Stimulated activated CD8-positive, alpha-beta memory T cell treated with anti-CD3 and anti-CD28 coated beads, Interleukin-15, amount 100 ng/mL, for 4 hours (primary cell): ENCODE results near the gene CD247.
"Not testable (repeated sequence)": the region's sequence is repeated elsewhere in the genome, so short reads cannot be mapped to it uniquely, and the experiment has no call there.

Source experiments
- DNase-seq, 2 donors: peaks; one replicate each; pipeline ENCODE4 v3.0.0-alpha.2; 2020; ENCODE audit warnings: low read depth in 2 of 2

The CD247 gene

DNA sequence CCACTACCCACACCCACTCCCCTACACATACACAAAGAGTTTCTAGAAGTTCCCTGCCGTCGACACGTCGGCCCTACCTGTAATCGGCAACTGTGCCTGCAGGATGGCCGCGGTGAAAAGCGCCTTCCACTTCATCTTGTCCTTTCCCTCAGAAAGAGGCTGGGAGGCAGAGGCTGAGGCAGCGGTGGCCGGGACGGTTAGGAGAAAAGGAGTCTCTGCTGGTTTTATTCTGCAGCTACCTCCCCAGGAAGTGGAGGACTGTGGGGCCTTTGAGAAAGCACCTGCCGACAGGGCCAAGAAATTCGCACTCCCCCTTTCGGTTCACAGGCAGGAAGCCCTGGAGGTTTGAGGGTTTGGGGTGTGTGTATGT lies at the start of gene CD247:
Gene CD247, minus strand, starts transcription at position 199 of the 370 bp plus-strand sequence. Its CDS starts 64 bp downstream, at position 135.
- peak; percentile 51 to 61 for DNase-seq

DNA sequence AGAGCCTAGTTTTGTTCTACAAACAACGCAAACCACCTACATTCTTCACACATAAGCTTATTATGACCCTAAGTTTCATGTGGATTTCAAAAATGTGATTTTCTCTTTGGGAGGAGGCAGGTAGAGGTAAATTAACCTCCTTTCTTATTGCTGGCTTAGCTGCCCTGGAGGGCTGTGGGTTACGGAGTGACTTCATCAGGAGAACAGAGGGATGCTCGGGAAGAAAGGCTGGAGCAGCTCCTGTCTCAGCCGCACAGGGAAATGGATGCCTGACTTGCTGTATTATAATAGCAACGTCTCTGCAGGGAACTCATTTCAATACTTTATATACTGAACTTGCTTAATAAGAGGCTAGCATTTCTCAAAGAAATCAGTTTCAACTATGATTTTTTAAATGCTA lies 49.3 kb upstream of the CD247 start:
- no peak for DNase-seq

DNA sequence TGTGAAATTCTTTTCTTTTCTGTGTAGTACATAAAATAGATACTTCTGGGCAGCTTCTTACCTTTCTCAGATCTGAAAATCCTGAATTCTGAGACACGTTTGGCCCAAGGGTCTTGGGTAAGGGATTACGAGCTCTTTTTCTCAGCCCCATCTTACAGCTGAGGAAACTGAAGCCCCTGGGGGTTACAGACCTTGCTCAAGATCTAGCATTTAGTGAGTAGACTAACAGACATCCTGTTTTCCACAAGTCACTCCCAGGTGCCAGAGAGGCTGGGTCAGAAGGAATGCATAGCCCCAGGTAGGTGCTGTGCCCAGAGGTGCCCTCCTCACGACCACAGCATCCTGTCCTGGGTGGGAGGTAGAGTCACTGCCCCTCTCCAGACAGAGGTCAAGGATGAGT lies 48.4 kb upstream of the CD247 start:
- DNase-seq, result no peak

DNA sequence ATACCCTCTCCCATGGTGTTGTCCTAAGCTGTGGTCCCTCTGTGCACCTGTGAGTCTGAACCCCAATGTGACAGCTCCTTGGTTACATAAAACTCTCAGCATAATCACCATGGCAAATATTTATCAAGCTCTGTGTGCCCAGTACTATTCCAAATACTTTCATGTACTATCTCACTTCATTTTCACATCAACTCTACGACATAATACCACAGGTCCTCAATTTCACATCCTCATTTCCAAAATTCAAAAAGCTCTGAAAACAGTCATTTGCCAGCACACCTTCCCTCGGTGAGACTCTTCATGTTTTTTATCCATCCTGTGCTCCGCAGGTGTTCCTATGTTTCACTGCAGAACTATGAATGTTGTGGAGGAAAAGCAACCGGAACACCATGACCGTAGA lies 47.6 kb upstream of the CD247 start:
- DNase-seq, result no peak

DNA sequence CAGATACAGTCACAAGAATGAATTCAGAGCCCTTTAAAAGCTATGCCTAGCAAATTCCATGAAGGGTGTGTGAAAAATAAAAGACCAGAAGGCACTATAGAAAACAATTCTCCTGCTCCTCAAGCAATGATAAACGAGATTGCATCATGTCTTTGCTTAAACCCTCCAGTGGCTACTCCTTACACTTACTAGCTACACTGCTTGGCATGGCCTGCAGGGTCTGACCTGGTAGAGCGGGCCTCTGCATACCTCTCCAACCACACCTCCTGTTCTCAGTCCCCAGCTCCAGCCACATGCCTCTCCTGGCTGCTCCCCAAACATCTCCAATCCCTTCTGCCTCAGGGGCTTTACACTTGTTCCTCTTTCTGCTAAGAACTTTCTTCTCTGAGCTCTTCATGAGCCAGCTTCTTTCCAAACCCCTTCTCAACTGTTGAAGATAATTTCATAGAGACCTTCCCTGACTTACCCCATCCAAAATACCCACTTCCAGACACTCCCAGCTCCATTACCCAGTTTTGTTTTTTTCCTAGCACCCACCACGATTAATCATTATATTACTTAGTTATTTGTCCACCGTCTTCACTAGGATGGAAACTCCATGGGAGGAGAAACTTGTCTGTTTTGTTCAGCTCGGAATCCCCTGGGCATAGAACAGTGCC lies 46.4 kb upstream of the CD247 start:
- DNase-seq, result no peak

DNA sequence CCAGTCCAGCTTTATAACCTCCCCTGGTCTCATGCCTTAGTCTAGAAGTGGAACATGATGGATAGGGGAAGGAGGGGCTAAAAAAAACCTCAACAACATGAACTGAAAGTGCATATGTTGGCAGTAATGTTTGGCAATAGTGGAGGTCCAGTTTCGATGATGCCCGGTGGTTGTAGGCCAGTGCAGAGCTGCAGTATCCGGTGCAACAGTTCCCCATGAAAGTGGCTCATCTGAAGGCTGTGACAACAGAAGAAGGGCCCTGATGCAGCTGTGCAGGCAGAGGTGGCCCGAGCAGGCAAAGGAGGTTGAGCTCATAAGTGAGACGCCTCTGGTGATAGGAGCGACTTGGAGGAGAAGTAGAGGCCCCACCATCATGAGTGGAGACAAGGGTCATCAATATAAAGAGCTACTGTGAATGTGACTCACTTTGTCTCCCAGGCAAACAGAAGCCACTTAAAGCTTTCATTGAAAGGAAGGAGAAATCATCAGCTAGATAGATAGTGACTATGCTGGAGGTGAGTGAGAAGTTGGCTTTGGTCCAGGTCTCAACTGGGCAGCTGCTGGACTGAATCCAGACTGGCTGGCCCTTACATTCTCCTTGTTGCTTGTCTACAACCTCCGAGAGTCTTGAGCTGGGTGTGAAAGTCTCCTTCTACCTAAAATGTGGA lies 45.4 kb upstream of the CD247 start:
- no peak for DNase-seq

DNA sequence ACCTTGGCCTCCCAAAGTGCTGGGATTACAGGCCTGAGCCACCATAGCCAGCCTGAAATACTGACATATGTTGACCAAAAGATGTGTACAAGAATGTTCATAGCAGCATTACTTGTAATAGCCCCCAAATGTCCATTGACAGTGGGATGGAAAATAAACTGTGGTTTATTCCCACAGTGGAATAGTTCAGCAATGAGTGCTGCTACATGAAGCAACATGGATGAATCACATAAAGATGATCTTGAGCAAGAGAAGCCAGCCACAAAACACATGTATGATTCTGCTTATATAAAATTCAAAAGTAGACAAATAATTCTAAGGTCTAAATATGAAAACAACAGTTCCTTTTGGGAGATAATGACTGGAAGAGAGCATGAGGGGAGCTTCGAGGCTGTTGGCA lies 44.4 kb upstream of the CD247 start:
- no peak for DNase-seq

DNA sequence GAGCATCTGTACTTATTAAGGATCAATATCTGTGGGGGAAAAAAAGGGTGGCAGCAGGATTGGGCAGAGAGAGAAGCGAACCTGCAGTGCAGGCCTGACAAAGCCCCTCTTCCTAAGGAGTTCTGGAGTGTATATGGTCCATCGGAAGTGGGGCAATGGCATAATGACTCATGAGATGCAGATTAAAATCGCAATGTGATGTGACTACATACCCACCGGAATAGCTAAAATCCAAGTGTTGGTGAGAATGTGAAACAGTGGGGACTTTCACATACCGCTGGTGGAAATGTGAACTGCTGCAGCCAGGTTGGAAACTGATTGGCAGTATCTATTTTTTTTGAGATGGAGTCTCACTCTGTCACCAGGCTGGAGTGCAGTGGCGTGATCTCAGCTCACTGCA lies 43.4 kb upstream of the CD247 start:
- no peak for DNase-seq

DNA sequence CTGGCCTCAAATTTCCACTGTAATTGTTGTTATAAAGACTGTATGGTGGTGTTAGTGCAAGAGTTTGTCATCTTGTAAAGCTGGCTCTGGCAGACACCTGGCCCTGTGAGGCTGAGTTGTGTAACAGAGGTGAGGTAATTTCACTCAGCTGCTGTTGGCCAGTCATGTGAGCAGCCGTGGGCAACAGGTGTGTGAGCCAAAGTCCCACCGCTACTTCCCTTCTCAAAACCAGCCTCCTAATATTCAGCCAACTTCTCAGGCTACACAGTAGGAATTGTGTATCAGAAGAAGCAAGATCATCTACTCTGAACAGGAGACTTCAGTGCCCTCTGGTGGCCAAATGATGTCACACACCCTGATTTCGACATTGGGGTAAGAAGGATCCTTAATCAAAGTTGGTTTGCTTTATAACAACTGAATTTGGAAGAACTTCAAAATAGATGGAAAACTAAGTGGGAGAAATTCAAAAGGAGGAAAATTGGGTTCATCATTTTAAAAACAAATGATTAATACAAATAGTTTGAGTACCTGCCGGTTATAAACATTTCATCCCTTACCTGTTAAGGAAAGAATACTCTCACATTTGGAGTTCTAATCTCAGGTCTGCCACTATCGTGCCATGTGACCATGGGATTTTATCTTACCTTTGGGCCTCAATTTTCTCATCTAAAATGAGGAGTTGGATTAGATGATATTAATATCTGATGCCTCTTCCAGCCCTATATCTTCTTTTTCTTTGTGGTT lies 37.8 kb upstream of the CD247 start:
- peak; percentile 37 to 65 for DNase-seq

DNA sequence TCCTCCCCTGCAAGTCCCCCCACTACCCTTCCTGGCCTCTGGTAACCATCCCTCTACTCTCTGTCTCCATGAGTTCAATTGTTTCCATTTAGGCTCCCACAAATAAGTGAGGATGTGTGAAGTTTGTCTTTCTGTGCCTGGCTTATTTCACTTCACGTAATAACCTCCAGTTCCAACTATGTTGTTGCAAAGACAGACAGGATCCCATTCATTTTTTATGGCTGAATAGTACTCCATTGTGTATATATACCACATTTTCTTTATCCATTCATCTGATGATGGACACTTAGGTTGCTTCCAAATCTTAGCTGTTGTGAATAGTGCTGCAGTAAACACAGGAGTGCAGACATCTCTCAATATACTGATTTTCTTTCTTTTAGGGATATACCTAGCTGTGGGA lies 36.7 kb upstream of the CD247 start:
- DNase-seq, result not testable (repeated sequence)

DNA sequence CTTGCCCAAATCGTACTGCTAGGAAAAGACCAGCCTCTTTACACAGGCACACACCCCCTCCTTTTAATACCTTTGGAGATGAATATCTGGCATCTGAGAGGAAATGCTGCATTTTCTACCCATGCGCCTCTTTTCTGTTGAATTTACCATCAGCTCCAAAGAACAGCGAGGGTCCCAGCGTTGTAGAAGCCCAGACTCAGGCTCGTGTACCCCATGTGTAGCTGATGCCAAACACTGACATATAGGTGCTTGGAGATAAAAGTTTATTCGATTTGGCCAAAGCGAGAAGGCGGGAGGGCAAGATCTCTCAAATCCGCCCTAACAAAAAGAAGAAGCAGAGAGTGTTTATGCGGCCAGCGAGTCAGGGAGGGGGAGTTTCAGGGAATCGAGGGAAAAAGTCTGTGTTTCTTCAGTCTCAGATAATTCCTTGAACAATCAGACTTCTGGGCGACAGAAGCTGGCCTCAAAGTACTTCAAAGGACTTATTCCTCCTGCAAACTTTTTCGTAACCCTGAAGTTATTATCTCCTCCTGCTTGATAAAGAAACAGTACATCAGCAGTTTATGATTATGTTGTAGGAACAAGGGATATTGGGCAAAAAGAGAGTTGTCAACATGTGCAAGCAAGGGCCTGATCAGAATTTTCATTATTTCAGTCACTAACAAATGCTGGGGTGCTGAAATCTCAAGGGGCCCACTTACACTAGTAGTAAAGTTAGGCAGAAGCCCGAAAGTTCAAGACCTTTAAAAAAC lies 35.9 kb upstream of the CD247 start:
- no peak for DNase-seq

DNA sequence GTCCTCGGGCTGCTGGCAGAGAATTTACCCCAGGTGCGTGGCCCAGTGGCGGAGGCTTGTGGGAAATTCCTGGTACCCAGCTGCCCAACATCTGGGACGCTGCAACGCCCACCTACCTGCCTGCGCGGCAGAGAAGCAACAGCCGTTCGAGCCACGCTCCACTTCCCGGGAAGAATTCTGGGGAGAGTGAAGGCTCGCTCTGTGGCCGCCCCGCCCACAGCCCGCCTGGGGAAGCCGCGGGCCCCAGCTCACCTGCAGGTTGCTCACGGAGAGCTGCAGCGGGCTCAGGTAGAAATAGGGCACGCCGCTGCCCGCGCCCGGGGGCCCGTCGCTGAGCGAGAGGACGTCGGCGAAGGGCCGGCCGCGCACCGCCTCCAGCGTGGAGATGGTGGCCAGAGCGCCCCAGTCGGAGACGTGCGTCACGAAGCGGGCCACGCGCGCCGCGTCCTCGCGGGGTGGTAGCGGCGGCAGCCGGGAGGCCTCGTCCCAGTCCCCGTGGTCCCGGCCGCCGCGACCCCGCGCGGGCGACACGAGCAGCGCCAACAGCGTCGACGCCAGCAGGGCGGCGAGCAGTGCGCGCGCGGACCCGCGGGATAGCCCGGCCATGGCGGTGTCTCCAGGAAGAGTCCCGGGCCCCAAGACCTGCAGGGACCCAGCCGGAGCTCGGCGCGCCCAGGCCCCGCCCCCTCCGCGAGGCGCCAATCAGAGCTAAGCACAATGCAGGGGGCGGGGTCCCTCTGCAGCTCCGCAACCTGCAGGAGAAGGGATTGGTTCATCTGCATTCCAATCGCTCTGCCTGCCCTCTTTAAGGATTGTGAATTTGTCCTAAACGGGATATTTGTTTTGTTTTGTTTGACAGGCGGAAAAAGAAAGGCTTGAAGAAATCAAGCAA lies 35.1 kb upstream of the CD247 start, which contains the start of gene CREG1:
Gene CREG1, minus strand, starts transcription at position 627 of the 892 bp plus-strand sequence.
- peak; percentile 72 to 75 for DNase-seq

DNA sequence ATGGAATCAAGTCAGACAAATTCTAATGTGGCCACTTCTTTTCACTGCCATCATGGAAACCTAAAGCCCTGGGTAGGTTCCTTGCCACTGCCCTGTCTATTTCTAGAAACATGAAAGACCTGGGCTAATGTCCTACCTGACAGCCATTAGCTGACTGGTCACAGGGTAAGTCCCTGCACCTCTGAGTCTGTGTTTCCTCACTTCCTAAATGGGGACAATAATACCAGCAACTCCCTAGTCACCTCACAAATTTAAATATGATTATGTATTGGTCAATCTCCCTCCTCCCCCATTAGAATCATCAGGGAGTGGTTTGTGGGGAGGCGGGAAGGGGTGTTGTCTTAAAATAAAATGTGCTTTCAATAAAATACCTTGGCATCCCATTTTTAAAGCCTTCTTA lies 33.0 kb upstream of the CD247 start:
- no peak for DNase-seq

DNA sequence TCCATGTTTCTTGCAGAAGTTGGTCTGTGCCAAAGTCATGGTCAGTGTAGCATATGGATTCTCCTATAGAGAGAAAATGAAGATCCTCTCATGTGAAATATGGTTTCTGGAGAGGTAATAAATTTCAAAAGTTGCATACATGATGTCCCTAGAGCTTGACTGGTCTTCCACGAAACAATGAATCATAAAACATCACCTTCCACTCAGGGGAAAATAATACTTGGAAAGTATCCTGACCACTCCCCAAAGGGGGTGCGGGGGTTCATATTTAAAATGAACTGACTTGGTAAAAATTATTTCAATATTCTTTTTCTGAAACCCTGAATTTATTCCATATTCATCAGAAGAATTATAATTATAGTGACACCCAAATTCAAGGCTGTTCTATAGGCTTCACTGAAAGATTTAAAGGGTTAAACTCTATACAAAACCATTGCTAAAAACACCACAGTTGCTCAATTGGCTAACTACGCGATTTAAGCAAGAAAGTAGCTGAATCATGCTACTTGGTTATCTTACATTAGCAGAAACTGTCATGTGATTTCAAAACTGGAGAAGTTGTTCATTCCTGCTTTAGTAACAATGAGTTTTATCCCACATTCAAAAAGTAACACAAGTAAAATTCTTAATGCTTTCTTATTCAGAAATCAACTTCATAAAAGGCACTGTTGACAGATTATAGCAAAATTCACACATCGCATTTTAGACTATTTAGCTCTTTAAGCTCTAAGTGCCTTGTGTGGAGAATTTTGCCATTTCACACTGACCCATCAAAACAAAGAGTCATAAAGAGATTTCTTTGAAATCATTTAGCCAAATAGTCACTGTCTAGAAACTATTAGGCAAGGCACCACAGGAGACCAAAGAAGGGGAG lies 30.0 kb upstream of the CD247 start:
- DNase-seq, result no peak

DNA sequence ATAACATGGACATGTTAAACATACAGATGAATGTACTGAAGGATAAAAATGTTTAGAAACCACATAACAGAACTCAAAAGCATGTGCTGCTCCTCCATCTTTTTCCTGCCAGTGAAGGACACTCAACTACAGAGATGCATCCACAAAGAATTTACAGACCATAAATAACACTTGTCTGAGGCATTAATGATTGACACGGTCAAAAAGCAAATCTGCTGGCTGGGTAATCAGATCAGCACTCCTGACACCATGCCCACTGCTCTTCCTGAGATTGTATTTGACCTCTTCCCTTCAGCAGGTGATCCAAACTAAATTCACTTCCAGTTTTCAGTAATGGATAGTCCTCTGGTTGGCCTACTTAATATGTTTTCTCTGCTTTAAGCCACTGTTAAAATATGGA lies 28.6 kb upstream of the CD247 start:
- no peak for DNase-seq

DNA sequence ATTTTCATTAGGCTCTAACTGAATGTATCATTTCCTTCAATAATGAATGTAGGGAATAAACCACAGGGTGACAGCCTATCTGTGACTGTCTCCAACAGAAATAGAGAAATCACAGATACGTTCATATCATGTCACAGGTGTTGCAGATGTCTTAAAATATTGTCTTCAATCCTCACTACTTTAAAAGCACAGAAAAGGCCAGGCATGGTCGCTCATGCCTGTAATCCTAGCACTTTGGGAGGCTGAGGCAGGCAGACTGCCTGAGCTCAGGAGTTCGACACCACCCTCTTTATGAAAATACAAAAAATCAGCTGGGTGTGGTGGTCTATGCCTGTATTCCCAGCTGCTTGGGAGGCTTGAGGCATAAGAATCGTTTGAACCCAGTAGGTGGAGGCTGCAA lies 27.0 kb upstream of the CD247 start:
- no peak for DNase-seq

DNA sequence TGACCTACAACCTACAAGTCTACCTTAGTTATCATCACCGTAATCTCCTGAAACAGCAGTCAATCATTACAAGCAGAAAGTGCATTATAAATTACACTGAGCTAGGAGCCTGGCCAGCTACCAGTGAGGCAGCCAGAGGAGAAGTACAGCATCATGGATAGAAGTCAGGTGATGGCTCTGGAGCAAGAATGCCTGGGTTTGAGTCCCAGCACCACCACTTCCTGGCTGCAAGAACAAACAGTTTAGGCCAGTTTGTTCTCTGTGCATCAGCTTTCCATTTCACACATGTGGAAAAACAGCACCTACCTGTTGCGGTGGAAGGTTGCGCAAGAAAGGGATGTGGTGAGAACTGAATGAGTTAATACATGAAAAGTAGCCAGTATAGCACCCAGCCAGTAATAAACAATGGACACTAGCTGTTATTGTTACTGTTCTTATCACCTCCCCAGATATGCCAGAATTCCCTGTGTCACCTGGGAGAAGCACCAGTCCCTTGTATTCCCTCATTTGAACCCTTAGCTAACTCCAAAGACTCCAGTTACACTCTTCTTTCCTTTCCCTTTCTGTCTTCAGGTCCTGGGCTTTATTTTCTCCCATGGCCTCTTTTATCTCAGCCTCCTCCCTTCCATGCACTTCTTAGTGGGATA lies 26.2 kb upstream of the CD247 start:
- no peak for DNase-seq

DNA sequence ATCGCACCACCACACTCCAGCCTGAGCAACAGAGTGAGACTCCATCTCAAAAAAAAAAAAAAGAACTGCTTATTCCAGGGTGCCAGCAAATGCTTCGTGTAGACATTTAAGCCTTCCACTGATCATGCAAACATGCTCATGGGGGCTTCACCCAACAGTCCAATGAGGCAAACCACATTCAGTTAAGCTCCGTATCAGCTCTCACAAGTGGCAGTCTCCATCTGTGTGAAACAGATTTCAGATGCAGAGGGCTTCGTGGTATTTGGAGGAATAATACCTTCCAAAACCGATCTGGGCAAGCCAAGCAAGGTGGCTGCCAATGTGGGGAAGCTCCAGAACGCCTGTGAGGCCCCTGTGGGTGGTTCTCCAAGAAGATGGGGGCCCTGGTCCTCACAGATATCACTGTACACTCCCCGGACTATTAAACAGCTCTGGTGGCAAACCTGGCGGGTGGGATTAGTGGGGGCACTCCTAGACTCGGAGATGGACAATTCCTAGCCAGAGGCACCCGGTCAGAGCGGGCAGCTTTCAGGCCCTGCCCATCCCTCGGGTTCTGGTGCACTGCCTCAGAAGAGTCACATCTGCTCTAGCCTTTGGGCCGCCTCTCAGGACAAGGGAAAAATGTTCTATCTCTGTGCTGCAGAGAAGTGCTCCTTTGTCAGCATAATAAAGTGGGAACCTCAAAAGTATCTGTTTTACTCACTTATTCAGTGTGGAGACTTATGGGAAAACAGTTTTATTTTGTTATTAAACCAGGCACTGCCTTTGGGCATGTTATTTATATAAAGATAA lies 25.1 kb upstream of the CD247 start:
- DNase-seq, result no peak
